SK-N-SH (cell line): ENCODE data around the gene CENPU.
"Not testable (repeated sequence)": the region's sequence is repeated elsewhere in the genome, so short reads cannot be mapped to it uniquely, and the experiment has no call there.

Experiments used
- FOXM1 ChIP-seq: IDR thresholded peaks from 2 replicates; pipeline ENCODE4 v1.4.0; 2012; ENCODE audit warnings: low read depth, mild to moderate bottlenecking
- GABPA ChIP-seq: IDR thresholded peaks from 2 replicates; pipeline ENCODE4 v1.4.0; 2012; ENCODE audit warnings: low read depth, mild to moderate bottlenecking
- RAD21 ChIP-seq: IDR thresholded peaks from 2 replicates; pipeline ENCODE4 v1.6.1; 2012; ENCODE audit warnings: mild to moderate bottlenecking, low read length
- TAF1 ChIP-seq: IDR thresholded peaks from 2 replicates; pipeline ENCODE4 v1.6.1; 2012; ENCODE audit warnings: low read depth, mild to moderate bottlenecking, low read length, moderate library complexity, borderline replicate concordance
- TF ChIP-seq, protein P1 (sequence below): IDR thresholded peaks from 2 replicates; pipeline ENCODE4 v1.4.0; 2012; ENCODE audit warnings: low read depth, borderline replicate concordance
- TF ChIP-seq, protein P2 (sequence below): fragments of 200-600 bp; sonication (generic); IDR thresholded peaks from 2 replicates; pipeline ENCODE4 v1.6.1; 2017; ENCODE audit warnings: antibody characterized with exemption, mild to moderate bottlenecking, moderate library complexity
- TF ChIP-seq, protein P3 (sequence below): IDR thresholded peaks from 2 replicates; pipeline ENCODE4 v1.6.1; 2012; ENCODE audit warnings: mild to moderate bottlenecking, low read depth, low read length, moderate library complexity

DNA sequence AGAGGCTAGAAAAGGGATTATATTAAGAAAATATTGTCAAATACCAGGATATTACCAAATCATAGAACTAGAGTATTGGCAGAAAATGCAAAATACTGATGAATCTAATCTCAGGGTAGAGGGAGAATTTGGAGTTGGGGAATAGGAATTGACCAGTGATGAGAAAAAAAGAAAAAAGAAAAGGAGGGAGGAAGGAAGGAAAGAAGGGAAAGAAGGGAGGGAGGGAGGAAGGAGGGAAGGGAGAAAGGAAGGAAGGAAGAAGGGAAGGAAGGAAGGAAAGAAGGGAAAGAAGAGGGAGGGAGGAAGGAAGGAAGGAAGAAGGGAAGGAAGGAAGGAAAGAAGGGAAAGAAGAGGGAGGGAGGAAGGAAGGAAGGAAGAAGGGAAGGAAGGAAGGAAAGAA, 81.2 kb downstream of the CENPU start:
- TF ChIP-seq, protein P1, sequence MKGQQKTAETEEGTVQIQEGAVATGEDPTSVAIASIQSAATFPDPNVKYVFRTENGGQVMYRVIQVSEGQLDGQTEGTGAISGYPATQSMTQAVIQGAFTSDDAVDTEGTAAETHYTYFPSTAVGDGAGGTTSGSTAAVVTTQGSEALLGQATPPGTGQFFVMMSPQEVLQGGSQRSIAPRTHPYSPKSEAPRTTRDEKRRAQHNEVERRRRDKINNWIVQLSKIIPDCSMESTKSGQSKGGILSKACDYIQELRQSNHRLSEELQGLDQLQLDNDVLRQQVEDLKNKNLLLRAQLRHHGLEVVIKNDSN = not testable (repeated sequence)
- TF ChIP-seq, protein P2, sequence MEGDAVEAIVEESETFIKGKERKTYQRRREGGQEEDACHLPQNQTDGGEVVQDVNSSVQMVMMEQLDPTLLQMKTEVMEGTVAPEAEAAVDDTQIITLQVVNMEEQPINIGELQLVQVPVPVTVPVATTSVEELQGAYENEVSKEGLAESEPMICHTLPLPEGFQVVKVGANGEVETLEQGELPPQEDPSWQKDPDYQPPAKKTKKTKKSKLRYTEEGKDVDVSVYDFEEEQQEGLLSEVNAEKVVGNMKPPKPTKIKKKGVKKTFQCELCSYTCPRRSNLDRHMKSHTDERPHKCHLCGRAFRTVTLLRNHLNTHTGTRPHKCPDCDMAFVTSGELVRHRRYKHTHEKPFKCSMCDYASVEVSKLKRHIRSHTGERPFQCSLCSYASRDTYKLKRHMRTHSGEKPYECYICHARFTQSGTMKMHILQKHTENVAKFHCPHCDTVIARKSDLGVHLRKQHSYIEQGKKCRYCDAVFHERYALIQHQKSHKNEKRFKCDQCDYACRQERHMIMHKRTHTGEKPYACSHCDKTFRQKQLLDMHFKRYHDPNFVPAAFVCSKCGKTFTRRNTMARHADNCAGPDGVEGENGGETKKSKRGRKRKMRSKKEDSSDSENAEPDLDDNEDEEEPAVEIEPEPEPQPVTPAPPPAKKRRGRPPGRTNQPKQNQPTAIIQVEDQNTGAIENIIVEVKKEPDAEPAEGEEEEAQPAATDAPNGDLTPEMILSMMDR = not testable (repeated sequence)
- not testable (repeated sequence) for TF ChIP-seq TAF1, GABPA, FOXM1, RAD21
- TF ChIP-seq, protein P3, sequence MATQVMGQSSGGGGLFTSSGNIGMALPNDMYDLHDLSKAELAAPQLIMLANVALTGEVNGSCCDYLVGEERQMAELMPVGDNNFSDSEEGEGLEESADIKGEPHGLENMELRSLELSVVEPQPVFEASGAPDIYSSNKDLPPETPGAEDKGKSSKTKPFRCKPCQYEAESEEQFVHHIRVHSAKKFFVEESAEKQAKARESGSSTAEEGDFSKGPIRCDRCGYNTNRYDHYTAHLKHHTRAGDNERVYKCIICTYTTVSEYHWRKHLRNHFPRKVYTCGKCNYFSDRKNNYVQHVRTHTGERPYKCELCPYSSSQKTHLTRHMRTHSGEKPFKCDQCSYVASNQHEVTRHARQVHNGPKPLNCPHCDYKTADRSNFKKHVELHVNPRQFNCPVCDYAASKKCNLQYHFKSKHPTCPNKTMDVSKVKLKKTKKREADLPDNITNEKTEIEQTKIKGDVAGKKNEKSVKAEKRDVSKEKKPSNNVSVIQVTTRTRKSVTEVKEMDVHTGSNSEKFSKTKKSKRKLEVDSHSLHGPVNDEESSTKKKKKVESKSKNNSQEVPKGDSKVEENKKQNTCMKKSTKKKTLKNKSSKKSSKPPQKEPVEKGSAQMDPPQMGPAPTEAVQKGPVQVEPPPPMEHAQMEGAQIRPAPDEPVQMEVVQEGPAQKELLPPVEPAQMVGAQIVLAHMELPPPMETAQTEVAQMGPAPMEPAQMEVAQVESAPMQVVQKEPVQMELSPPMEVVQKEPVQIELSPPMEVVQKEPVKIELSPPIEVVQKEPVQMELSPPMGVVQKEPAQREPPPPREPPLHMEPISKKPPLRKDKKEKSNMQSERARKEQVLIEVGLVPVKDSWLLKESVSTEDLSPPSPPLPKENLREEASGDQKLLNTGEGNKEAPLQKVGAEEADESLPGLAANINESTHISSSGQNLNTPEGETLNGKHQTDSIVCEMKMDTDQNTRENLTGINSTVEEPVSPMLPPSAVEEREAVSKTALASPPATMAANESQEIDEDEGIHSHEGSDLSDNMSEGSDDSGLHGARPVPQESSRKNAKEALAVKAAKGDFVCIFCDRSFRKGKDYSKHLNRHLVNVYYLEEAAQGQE = not testable (repeated sequence)
